Colonic mucosa (tissue), 4 donors: ENCODE measurements around the gene PRR5. TPM values are rescaled to one million over a fixed set of nuclear protein-coding genes. Genes with fewer than 3 reads are reported as not detected.
"Not testable (repeated sequence)": the region's sequence is repeated elsewhere in the genome, so short reads cannot be mapped to it uniquely, and the experiment has no call there.

Experiments used
- DNase-seq: peaks from one replicate; pipeline ENCODE4 v3.0.0-alpha.2; 2020
- H3K27ac ChIP-seq: fragments of 200-600 bp; one replicate; pipeline ENCODE4 v1.8.0; 2021
- H3K27me3 ChIP-seq: fragments of 200-600 bp; one replicate; pipeline ENCODE4 v1.8.0; 2021
- H3K36me3 ChIP-seq: fragments of 200-600 bp; one replicate; pipeline ENCODE4 v1.8.0; 2021
- H3K4me1 ChIP-seq: fragments of 200-600 bp; one replicate; pipeline ENCODE4 v1.8.0; 2021; ENCODE audit warnings: mild to moderate bottlenecking
- H3K4me3 ChIP-seq: fragments of 200-600 bp; one replicate; pipeline ENCODE4 v1.8.0; 2021
- H3K9ac ChIP-seq, 2 donors: one replicate each; pipeline ENCODE4 v1.7.0; 2013; ENCODE audit warnings: control low read depth in 2 of 2, low read depth in 2 of 2, low read length in 2 of 2
- H3K9me3 ChIP-seq: fragments of 200-600 bp; one replicate; pipeline ENCODE4 v1.8.0; 2021
- intact Hi-C: fragments of 100-400 bp; cut with DNase I; formaldehyde crosslinking; loops from one replicate; pipeline ENCODE4 v1.14.1; 2022
- total RNA-seq, 2 donors: library from RNA; stranded (reverse); fragmentation: NEBNext Ultra II Directional in 1 of 2; extraction: Animal tissue kit (Norgen Biotek cat#: 25700) in 1 of 2; gene quantifications; one replicate each; pipeline ENCODE4 v1.2.1, GENCODE V29; 2021
- TF ChIP-seq, protein P1 (sequence below): fragments of 200-600 bp; IDR thresholded peaks from one replicate; pipeline ENCODE4 v1.8.0; 2022; ENCODE audit warnings: antibody characterized with exemption, mild to moderate bottlenecking
- donor health status: healthy.
- donor health status: DM: no; HTN: no; CAD: no.
- donor health status: DM: no; HTN: no; CAD: no.

PRR5 gene
- total RNA-seq, 2 donors from 2014 or later: 21.2 to 45.8 TPM

GRCh38 chr22:44669561-44669976, 32.4 kb upstream of the PRR5 start:
- H3K9ac ChIP-seq: no peak overlapping the region
- TF ChIP-seq, protein P1, sequence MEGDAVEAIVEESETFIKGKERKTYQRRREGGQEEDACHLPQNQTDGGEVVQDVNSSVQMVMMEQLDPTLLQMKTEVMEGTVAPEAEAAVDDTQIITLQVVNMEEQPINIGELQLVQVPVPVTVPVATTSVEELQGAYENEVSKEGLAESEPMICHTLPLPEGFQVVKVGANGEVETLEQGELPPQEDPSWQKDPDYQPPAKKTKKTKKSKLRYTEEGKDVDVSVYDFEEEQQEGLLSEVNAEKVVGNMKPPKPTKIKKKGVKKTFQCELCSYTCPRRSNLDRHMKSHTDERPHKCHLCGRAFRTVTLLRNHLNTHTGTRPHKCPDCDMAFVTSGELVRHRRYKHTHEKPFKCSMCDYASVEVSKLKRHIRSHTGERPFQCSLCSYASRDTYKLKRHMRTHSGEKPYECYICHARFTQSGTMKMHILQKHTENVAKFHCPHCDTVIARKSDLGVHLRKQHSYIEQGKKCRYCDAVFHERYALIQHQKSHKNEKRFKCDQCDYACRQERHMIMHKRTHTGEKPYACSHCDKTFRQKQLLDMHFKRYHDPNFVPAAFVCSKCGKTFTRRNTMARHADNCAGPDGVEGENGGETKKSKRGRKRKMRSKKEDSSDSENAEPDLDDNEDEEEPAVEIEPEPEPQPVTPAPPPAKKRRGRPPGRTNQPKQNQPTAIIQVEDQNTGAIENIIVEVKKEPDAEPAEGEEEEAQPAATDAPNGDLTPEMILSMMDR: no peak
- H3K4me1 ChIP-seq: no peaks in the 10 kb centered on the region
- DNase-seq: no peak
- peaks cover 26% of the 10 kb centered on the region for H3K27me3 ChIP-seq
- H3K9me3 ChIP-seq: no peaks in the 10 kb centered on the region
- H3K4me3 ChIP-seq: peak overlapping the region; percentile 20
- H3K36me3 ChIP-seq: no peaks in the 10 kb centered on the region
- no peak overlapping the region for H3K27ac ChIP-seq
- intact Hi-C loops: no loop called here

- no peak overlapping the region for H3K27ac ChIP-seq
- H3K36me3 ChIP-seq: no peaks in the 10 kb centered on the region
- H3K4me3 ChIP-seq: no peak overlapping the region
- no peak for DNase-seq
- no peaks in the 10 kb centered on the region for H3K9me3 ChIP-seq
- TF ChIP-seq, protein P1: no peak
- H3K27me3 ChIP-seq: peaks cover 26% of the 10 kb centered on the region
- intact Hi-C loops: no loop called here
- H3K9ac ChIP-seq: no peak overlapping the region
- H3K4me1 ChIP-seq: no peaks in the 10 kb centered on the region
Observed at GRCh38 chr22:44670220-44670988, 31.6 kb upstream of the PRR5 start.

DNA sequence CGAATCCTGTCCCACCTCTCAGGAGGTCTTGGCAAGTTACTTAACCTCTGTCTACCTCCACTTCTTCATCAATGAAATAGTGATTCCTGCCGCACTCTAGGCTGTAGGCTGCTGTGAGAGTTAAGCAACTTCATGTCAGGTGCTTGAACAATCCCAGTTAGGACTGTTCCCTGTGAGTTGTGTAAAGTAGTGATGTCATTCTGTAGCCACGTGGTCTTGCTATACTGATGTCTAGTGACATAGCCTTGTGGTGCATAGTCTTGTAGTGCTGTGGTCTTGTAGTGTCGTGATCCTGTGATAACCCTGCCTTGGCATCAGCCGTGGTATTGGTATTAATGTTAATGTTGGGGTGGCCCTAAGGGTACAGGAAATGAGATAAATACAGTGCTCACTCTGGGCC, 30.3 kb upstream of the PRR5 start:
- H3K27me3 ChIP-seq: peaks cover 26% of the 10 kb centered on the region
- no peak overlapping the region for H3K4me3 ChIP-seq
- no peaks in the 10 kb centered on the region for H3K9me3 ChIP-seq
- intact Hi-C loops: no loop called here
- DNase-seq: no peak
- H3K27ac ChIP-seq: no peak overlapping the region
- H3K4me1 ChIP-seq: peaks cover 3% of the 10 kb centered on the region
- TF ChIP-seq, protein P1: no peak
- no peak overlapping the region for H3K9ac ChIP-seq
- no peaks in the 10 kb centered on the region for H3K36me3 ChIP-seq

- intact Hi-C loops: no loop called here
- Histone ChIP-seq H3K36me3 (no peaks in the 10 kb centered on the region), H3K9me3 (no peaks in the 10 kb centered on the region), H3K9ac (no peak overlapping the region), H3K27me3 (peaks cover 20% of the 10 kb centered on the region), H3K27ac (no peak overlapping the region), H3K4me1 (peaks cover 6% of the 10 kb centered on the region), H3K4me3 (no peak overlapping the region)
- no peak for DNase-seq
- TF ChIP-seq, protein P1: no peak
Observed at GRCh38 chr22:44672632-44673031, 29.4 kb upstream of the PRR5 start.

DNA sequence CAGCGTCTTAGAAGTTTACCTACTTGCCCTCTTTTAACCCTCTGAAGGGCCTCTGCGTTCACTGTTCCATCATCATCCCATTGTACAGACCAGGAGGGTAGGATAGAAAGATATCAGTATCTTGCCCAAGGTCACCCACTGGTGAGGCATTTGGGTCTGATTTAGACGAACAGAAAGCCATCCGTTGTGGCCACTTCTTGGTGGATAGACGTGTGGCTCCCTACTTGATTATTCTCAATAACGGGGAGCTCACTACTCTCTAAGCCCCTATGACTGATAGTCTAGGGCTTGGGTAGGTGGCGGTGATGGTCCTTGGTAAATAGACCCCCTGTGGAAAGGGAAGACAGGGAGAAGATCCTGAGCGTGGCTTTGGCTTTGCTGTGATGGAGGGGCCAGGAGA, 28.6 kb upstream of the PRR5 start:
- H3K27me3 ChIP-seq: peaks cover 15% of the 10 kb centered on the region

GRCh38 chr22:44676066-44676440, 26.0 kb upstream of the PRR5 start:
- H3K9me3 ChIP-seq, H3K27me3 ChIP-seq, H3K9ac ChIP-seq, H3K4me1 ChIP-seq, DNase-seq, H3K36me3 ChIP-seq, H3K27ac ChIP-seq, intact Hi-C loops, H3K4me3 ChIP-seq: not testable (repeated sequence)

More for the DNA sequence above, 28.6 kb upstream of the PRR5 start:
- intact Hi-C loops: no loop called here
- Histone ChIP-seq H3K9me3 (no peaks in the 10 kb centered on the region), H3K4me1 (peaks cover 6% of the 10 kb centered on the region), H3K27ac (no peak overlapping the region), H3K4me3 (no peak overlapping the region), H3K36me3 (no peaks in the 10 kb centered on the region), H3K9ac (no peak overlapping the region)
- DNase-seq: no peak
- TF ChIP-seq, protein P1: no peak
